B cell (primary cell): ENCODE measurements around the gene PHLDB3. TPM values are rescaled to one million over a fixed set of nuclear protein-coding genes. Genes with fewer than 3 reads are reported as not detected.

Source experiments
- ATAC-seq: fragments of 200-7000 bp; cut with Tn5 transposase; one replicate; pipeline ENCODE4 v1.10.0; 2021; ENCODE audit warnings: low read depth, mild to moderate bottlenecking, moderate number of reproducible peaks, moderate library complexity
- CTCF ChIA-PET: fragments of 350-600 bp; sonication (Branson Sonifier 250); formaldehyde crosslinking; loops from one replicate; lab custom pipeline; 2021; ENCODE audit warnings: antibody characterized with exemption, inconsistent platforms; lab: Charles Lee
- POLR2A ChIA-PET: fragments of 350-600 bp; sonication (Branson Sonifier 250); formaldehyde crosslinking; loops from one replicate; lab custom pipeline; 2021; ENCODE audit warnings: antibody characterized with exemption; lab: Charles Lee
- DNase-seq: peaks from one replicate; pipeline ENCODE4 v3.0.0; 2013
- H2AFZ ChIP-seq: 2 replicates; pipeline ENCODE4 v1.6.1; 2012; ENCODE audit warnings: mild to moderate bottlenecking, low read depth, low read length; ENCODE audit not compliant: insufficient read depth, poor library complexity, severe bottlenecking
- H3K27ac ChIP-seq, 2 donors: 1 replicate in 1 of 2; 2 replicates in 1 of 2; pipeline ENCODE4 v1.5.1; 2012 to 2013; ENCODE audit warnings: low read length in 2 of 2, mild to moderate bottlenecking in 2 of 2, moderate library complexity in 1 of 2
- H3K27me3 ChIP-seq, 4 experiments: fragments of 200-600 bp in 1 of 4; sonication (generic) in 1 of 4; replicated peaks in 1 of 4; 1 replicate in 2 of 4; 2 replicates in 2 of 4; pipeline versions ENCODE4 v1.6.1 to v1.7.0; 2013 to 2016; ENCODE audit warnings: low read length in 3 of 4, mild to moderate bottlenecking in 2 of 4, mixed read lengths in 1 of 4, moderate library complexity in 1 of 4; ENCODE audit not compliant: insufficient read depth in 4 of 4, control insufficient read depth in 3 of 4; ENCODE audit errors: control extremely low read depth in 1 of 4
- H3K36me3 ChIP-seq, 2 experiments: replicated peaks in 1 of 2; 1 replicate in 1 of 2; 2 replicates in 1 of 2; pipeline versions ENCODE4 v1.6.1 to v1.7.1; 2013; ENCODE audit warnings: low read length in 1 of 2; ENCODE audit not compliant: insufficient read depth in 2 of 2, control insufficient read depth in 1 of 2; ENCODE audit errors: control extremely low read depth in 1 of 2, extremely low read depth in 1 of 2
- H3K4me1 ChIP-seq, 2 donors: fragments of 200-600 bp in 1 of 2; sonication (generic) in 1 of 2; 1 replicate in 1 of 2; 2 replicates in 1 of 2; pipeline versions ENCODE4 v1.5.1 to v1.6.1; 2013 to 2017; ENCODE audit warnings: low read length in 2 of 2; ENCODE audit not compliant: control insufficient read depth in 2 of 2, insufficient read depth in 2 of 2
- H3K4me2 ChIP-seq: replicated peaks from 2 replicates; pipeline ENCODE3; 2012; ENCODE audit warnings: mild to moderate bottlenecking, low read depth, low read length; ENCODE audit not compliant: poor library complexity, severe bottlenecking
- H3K4me3 ChIP-seq, 5 experiments: fragments of 200-600 bp in 1 of 5; sonication (generic) in 1 of 5; 1 replicate in 3 of 5; 2 replicates in 2 of 5; pipeline versions ENCODE4 v1.5.1 to v1.7.0; 2011 to 2016; ENCODE audit warnings: low read length in 4 of 5, mild to moderate bottlenecking in 4 of 5, low read depth in 2 of 5, control low read depth in 1 of 5, moderate library complexity in 1 of 5; ENCODE audit not compliant: insufficient read depth in 1 of 5; ENCODE audit errors: control extremely low read depth in 1 of 5, extremely low read depth in 1 of 5
- H3K79me2 ChIP-seq: fragments of 200-600 bp; sonication (generic); one replicate; pipeline ENCODE4 v1.6.0; 2016; ENCODE audit warnings: low read length; ENCODE audit not compliant: control insufficient read depth, insufficient read depth
- H3K9ac ChIP-seq: fragments of 200-600 bp; sonication (generic); 2 replicates; pipeline ENCODE4 v1.6.1; 2017; ENCODE audit warnings: mild to moderate bottlenecking, low read length, moderate library complexity
- H3K9me3 ChIP-seq, 3 donors: one replicate each; pipeline versions ENCODE4 v1.6.1 to v1.7.1; 2013; ENCODE audit warnings: low read length in 2 of 3; ENCODE audit not compliant: control insufficient read depth in 2 of 3, insufficient read depth in 1 of 3; ENCODE audit errors: control extremely low read depth in 1 of 3
- H4K20me1 ChIP-seq: 2 replicates; pipeline ENCODE4 v1.6.0; 2012; ENCODE audit warnings: mild to moderate bottlenecking, low read length; ENCODE audit not compliant: insufficient read depth, control insufficient read depth, poor library complexity, severe bottlenecking
- H3K27ac Mint-ChIP-seq: one replicate; pipeline ENCODE4 v1.8.0; 2021; ENCODE audit warnings: mixed read lengths
- H3K27me3 Mint-ChIP-seq: one replicate; pipeline ENCODE4 v1.8.0; 2021; ENCODE audit warnings: mixed read lengths
- H3K4me1 Mint-ChIP-seq: one replicate; pipeline ENCODE4 v1.8.0; 2021; ENCODE audit warnings: mixed read lengths
- H3K4me3 Mint-ChIP-seq: one replicate; pipeline ENCODE4 v1.8.0; 2021; ENCODE audit warnings: mixed read lengths
- H3K9me3 Mint-ChIP-seq: one replicate; pipeline ENCODE4 v1.8.0; 2022; ENCODE audit warnings: mixed read lengths; ENCODE audit not compliant: insufficient read depth
- EZH2 ChIP-seq: IDR thresholded peaks from 2 replicates; pipeline ENCODE4 v1.6.1; 2012; ENCODE audit warnings: borderline replicate concordance, low read depth, mild to moderate bottlenecking, moderate library complexity, low read length; ENCODE audit not compliant: insufficient read depth, poor library complexity, severe bottlenecking
- WGBS: methylation state at CpG from one replicate; pipeline ENCODE4 v1.1.5; 2013; ENCODE audit warnings: missing lambda C conversion rate; ENCODE audit not compliant: insufficient coverage; 5-methylcytosine and 5-hydroxymethylcytosine counted together
- intact Hi-C: fragments of 100-400 bp; cut with micrococcal nuclease; formaldehyde crosslinking; loops from one replicate; pipeline ENCODE4 v1.10.0; 2022
- polyA minus RNA-seq: library from RNA; depleted of rRNA, polyadenylated mRNA; stranded (reverse); fragments of >200 nt; gene quantifications from 2 replicates; pipeline ENCODE4 v1.2.3, GENCODE V29; 2012
- polyA plus RNA-seq: library from polyadenylated mRNA; depleted of rRNA; stranded (reverse); fragments of >200 nt; gene quantifications from 2 replicates; pipeline ENCODE4 v1.2.3, GENCODE V29; 2012
- total RNA-seq, 2 donors: library from RNA; stranded (reverse); fragments of 120-200 nt in 1 of 2; gene quantifications; 1 replicate in 1 of 2; 2 replicates in 1 of 2; pipeline versions ENCODE4 v1.2.3 to v1.2.4, GENCODE V29; 2013 to 2022
- TF ChIP-seq, protein P1 (sequence below): fragments of 200-600 bp; IDR thresholded peaks from one replicate; pipeline ENCODE4 v1.8.0; 2022; ENCODE audit warnings: antibody characterized with exemption, mild to moderate bottlenecking

PHLDB3 gene
- total RNA-seq (30.7 and 31.1 TPM in 2 replicates), polyA plus RNA-seq (10.2 and 15.8 TPM in 2 replicates), polyA minus RNA-seq (26.6 and 30.0 TPM in 2 replicates)
- 9.3 TPM for total RNA-seq (2013)

DNA sequence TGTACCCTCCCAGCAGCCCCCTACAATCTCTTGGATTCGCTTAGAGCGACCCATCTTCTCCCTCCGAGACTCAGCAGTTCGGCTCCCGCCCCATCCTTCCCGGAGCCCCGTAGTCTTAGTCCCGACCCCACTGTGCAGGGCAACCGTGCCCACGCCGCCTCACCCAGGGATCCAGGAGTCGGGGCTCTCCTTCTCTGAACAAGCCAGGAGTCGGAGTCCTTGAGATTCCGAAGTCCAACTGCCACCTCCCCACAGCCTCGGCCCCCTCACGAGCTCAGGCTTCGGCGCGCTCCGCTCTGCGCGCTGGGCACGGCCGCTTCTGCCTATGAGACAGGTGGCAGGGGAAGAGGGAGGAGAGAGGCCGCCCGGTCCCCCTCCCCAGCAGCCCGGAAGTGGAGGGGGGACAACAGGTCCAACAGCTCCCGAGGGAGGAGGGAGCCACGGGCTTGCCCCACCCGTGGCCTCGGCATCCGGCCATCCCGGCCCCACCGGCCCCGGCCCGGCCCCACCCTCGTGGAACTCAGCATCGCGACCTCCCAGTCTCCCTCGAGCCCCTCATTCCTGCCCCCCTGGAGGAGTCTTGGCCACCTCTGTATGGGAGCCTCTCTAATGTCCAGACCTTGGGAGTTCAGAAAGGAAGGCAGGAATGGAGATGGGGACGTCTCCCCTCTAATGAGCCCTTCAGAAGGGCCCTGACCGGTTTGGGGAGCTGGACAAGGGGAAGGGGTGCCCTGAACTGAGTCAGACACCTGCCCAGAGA is at the start of gene PHLDB3:
PHLDB3 (minus strand) TSS at position 321 of the 760 bp plus-strand sequence. CDS start 628 bp downstream, outside the sequence.
- CTCF ChIA-PET = interaction anchor here (0.7 to 3.6 kb wide), 8 partner anchors 15 to 72 kb away, joined by 3 to 45 read pairs (median 6); no protein-coding TSS in a partner anchor
- no peak for TF ChIP-seq EZH2
- TF ChIP-seq, protein P1, sequence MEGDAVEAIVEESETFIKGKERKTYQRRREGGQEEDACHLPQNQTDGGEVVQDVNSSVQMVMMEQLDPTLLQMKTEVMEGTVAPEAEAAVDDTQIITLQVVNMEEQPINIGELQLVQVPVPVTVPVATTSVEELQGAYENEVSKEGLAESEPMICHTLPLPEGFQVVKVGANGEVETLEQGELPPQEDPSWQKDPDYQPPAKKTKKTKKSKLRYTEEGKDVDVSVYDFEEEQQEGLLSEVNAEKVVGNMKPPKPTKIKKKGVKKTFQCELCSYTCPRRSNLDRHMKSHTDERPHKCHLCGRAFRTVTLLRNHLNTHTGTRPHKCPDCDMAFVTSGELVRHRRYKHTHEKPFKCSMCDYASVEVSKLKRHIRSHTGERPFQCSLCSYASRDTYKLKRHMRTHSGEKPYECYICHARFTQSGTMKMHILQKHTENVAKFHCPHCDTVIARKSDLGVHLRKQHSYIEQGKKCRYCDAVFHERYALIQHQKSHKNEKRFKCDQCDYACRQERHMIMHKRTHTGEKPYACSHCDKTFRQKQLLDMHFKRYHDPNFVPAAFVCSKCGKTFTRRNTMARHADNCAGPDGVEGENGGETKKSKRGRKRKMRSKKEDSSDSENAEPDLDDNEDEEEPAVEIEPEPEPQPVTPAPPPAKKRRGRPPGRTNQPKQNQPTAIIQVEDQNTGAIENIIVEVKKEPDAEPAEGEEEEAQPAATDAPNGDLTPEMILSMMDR = no peak

More for the DNA sequence above, at the start of gene PHLDB3:
- Mint-ChIP-seq H3K4me1 (peaks cover 23% of the 10 kb centered on the region), H3K27me3 (no peaks in the 10 kb centered on the region), H3K4me3 (peak within 1 kb of the TSS; percentile 95), H3K9me3 (no peaks in the 10 kb centered on the region), H3K27ac (peak within 1 kb of the TSS; percentile 98)
- Histone ChIP-seq H3K9me3 (no peaks in the 10 kb centered on the region), H4K20me1 (no peaks in the 10 kb centered on the region), H3K27ac (peak within 1 kb of the TSS; percentile 80 to 82), H2AFZ (peak within 1 kb of the TSS; percentile 98), H3K4me2 (peak within 1 kb of the TSS; percentile 99), H3K9ac (peak within 1 kb of the TSS; percentile 87), H3K36me3 (peaks cover 1 to 2% of the 10 kb centered on the region in 2 experiments), H3K27me3 (no peaks in the 10 kb centered on the region), H3K79me2 (no peaks in the 10 kb centered on the region), H3K4me3 (peak within 1 kb of the TSS; percentile 65 to 97 (median 76)), H3K4me1 (peaks cover 12 to 22% of the 10 kb centered on the region in 2 donors)
- POLR2A ChIA-PET = interaction anchor here (0.6 to 2.9 kb wide), 11 partner anchors 9 to 104 kb away, joined by 3 to 13 read pairs (median 5); partner anchors contain the start of genes ETHE1 and ZNF575
- ATAC-seq (peak; percentile 19), DNase-seq (no peak)
- WGBS = under 1% methylated on average over 31 of the region's 42 CpGs
- intact Hi-C loops = loop anchor here (1.0 kb wide), 5 partner anchors 15 to 250 kb away; partner anchors contain the start of genes SMG9 and ZNF575
